Mucosa of descending colon (tissue), 3 donors: ENCODE data around the gene SLC6A13. TPM values are rescaled to one million over a fixed set of nuclear protein-coding genes. Genes with fewer than 3 reads are reported as not detected.

ENCODE experiments used
- ATAC-seq: fragments of 200-7000 bp; cut with Tn5 transposase; one replicate; pipeline ENCODE4 v1.9.1; 2020; ENCODE audit warnings: mild to moderate bottlenecking, moderate library complexity
- DNase-seq, 3 donors: peaks; one replicate each; pipeline ENCODE4 v3.0.0-alpha.2; 2020
- H3K36me3 ChIP-seq: fragments of 200-600 bp; one replicate; pipeline ENCODE4 v1.8.0; 2021; ENCODE audit warnings: low read depth, mild to moderate bottlenecking
- H3K4me1 ChIP-seq: fragments of 200-600 bp; one replicate; pipeline ENCODE4 v1.8.0; 2021; ENCODE audit warnings: low read depth, mild to moderate bottlenecking
- H3K4me3 ChIP-seq: fragments of 200-600 bp; one replicate; pipeline ENCODE4 v1.8.0; 2021; ENCODE audit warnings: mild to moderate bottlenecking
- H3K9me3 ChIP-seq: fragments of 200-600 bp; one replicate; pipeline ENCODE4 v1.8.0; 2021; ENCODE audit warnings: mild to moderate bottlenecking
- intact Hi-C, 2 donors: fragments of 100-400 bp; cut with DNase I in 1 of 2; cut with micrococcal nuclease in 1 of 2; formaldehyde crosslinking; loops; one replicate each; pipeline versions ENCODE4 v1.11.0 to v1.11.1; 2022; cut with DNase I, micrococcal nuclease
- total RNA-seq, 3 donors: library from RNA; stranded (reverse); fragmentation: NEBNext Ultra II Directional in 2 of 3; extraction: Animal tissue kit (Norgen Biotek cat#: 25700) in 2 of 3; gene quantifications; one replicate each; pipeline versions ENCODE4 v1.2.1 to v1.2.4, GENCODE V29; 2021 to 2023
- TF ChIP-seq, protein P1 (sequence below): fragments of 200-600 bp; IDR thresholded peaks from one replicate; pipeline ENCODE4 v1.8.0; 2022; ENCODE audit warnings: antibody characterized with exemption, mild to moderate bottlenecking
- donor health status: DM: no; HTN: no; CAD: no; lungs with moderate emphysema.
- donor health status: DM: no; HTN: no; CAD: no.
- donor health status: DM: no; HTN: yes; CAD: no.

SLC6A13 gene
- total RNA-seq, 3 donors from 2014 or later = not detected

DNA sequence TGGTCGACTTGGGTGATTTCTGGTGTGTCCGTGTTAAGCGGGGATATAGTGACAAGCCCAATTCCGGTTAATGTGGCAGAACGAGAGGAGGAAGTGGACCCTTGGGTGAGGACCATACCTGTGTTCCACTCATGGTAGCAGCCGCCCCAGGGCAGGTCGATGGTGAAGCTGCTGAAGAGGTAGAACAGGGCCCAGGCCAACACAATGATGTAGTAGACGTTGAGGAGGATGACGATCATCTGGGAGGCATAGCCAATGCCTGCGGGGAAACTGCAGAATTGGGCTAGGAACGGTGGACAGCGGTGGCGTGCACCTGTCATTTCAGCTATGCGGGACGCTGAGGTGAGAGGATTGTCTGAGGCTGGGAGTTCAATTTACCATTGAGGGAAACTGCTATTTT, 20.1 kb downstream of the SLC6A13 start:
- intact Hi-C loops = no loop called here
- Histone ChIP-seq H3K4me3 (no peak overlapping the region), H3K9me3 (peaks cover 10% of the 10 kb centered on the region), H3K36me3 (no peaks in the 10 kb centered on the region), H3K4me1 (no peaks in the 10 kb centered on the region)
- TF ChIP-seq, protein P1, sequence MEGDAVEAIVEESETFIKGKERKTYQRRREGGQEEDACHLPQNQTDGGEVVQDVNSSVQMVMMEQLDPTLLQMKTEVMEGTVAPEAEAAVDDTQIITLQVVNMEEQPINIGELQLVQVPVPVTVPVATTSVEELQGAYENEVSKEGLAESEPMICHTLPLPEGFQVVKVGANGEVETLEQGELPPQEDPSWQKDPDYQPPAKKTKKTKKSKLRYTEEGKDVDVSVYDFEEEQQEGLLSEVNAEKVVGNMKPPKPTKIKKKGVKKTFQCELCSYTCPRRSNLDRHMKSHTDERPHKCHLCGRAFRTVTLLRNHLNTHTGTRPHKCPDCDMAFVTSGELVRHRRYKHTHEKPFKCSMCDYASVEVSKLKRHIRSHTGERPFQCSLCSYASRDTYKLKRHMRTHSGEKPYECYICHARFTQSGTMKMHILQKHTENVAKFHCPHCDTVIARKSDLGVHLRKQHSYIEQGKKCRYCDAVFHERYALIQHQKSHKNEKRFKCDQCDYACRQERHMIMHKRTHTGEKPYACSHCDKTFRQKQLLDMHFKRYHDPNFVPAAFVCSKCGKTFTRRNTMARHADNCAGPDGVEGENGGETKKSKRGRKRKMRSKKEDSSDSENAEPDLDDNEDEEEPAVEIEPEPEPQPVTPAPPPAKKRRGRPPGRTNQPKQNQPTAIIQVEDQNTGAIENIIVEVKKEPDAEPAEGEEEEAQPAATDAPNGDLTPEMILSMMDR = no peak
- ATAC-seq = no peak
- no peak for DNase-seq

DNA sequence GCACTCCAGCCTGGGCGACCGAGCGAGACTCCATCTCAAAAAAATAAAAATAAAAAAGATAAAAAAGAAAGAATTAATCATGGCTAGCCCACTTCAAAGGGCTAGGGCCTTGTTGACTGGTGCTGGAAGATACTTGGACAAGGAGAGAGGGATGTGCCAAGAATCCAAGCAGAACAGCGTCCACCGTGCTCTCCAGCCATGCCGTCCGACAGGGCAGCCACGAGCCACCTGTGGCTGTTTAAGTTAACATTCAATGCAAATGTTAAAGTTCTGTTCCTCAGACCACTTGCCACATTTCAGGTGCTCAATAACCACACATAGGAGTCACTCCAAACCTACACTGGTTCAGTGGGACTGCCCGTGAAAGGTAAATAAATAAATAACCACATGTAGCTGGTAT, 21.4 kb downstream of the SLC6A13 start:
- intact Hi-C loops = no loop called here
- no peak for ATAC-seq
- no peaks in the 10 kb centered on the region for H3K4me1 ChIP-seq

DNA sequence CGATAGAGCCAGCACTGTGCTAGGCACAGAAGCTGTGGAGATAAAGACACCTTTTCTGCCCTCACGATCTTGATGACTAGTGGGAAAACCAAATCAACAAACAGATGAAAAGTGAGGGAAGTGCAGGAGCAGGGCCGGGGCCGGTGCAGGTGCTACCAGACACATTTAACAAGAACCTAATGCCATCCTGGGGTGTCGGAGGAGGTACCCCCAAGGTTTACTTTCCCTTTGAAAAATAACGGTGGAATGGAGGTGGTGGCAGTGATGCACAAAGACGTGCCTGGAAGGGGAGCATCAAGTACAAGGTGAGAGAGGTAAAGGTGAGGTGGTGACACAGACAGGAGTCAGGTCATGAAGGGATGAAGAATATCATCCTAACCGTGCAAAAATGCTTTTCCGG, 22.1 kb downstream of the SLC6A13 start:
- H3K4me3 ChIP-seq = no peak overlapping the region
- no peaks in the 10 kb centered on the region for H3K4me1 ChIP-seq
- no peaks in the 10 kb centered on the region for H3K36me3 ChIP-seq
- peaks cover 12% of the 10 kb centered on the region for H3K9me3 ChIP-seq
- TF ChIP-seq, protein P1 = no peak
- intact Hi-C loops = no loop called here
- DNase-seq (no peak), ATAC-seq (no peak)

More for the DNA sequence above, 21.4 kb downstream of the SLC6A13 start:
- TF ChIP-seq, protein P1 = no peak
- DNase-seq = no peak
- H3K4me3 ChIP-seq = no peak overlapping the region
- H3K36me3 ChIP-seq = no peaks in the 10 kb centered on the region
- peaks cover 6% of the 10 kb centered on the region for H3K9me3 ChIP-seq

DNA sequence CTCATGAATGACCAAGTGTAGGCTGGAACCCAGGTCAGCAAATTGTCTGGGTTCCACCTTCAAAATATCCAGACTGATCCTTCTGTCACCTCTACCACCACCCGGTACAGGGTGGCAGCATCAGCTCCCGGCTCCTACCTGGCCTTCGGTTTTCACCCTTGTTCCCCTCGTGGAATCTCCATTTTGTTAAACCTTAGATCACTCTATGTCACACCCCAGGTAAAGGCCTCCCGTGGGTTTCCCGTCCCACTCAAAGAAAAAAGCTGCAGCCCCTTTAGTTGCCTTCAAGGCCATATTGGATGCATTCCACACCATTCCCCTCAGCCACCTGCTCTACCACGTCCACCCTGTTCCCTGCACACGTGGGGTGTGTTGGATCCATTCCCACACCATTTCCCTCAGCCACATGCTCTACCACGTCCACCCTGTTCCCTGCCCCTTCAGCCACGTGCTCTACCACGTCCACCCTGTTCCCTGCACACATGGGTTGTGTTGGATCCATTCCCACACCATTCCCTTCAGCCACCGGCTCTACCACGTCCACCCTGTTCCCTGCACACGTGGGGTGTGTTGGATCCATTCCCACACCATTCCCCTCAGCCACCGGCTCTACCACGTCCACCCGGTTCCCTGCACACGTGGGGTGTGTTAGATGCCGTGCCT, 23.8 kb downstream of the SLC6A13 start:
- intact Hi-C loops = no loop called here
- ATAC-seq (no peak), DNase-seq (no peak)

DNA sequence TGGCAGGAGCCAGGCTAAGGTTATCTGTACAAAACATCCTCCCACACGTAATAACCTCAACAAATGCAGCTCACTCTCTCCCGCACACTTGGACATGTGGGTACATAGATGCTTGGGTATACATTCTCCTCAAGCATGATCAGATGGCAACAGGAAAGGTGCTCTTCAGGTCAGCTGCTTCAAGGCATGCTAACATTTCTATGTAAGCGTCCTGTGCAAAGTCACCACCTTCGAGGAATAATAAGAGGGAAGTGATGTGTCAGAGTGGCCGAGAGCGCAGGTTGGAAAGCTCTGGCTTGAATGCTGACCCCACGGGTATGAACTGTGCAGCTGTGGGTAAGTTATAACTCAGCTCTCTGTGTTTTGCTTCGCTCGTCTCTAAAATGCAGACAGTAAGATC, 24.5 kb downstream of the SLC6A13 start:
- TF ChIP-seq, protein P1 = no peak
- Histone ChIP-seq H3K36me3 (no peaks in the 10 kb centered on the region), H3K9me3 (peaks cover 19% of the 10 kb centered on the region), H3K4me3 (no peak overlapping the region), H3K4me1 (no peaks in the 10 kb centered on the region)
- intact Hi-C loops = no loop called here
- DNase-seq (no peak), ATAC-seq (no peak)

More for the DNA sequence above, 23.8 kb downstream of the SLC6A13 start:
- Histone ChIP-seq H3K4me3 (no peak overlapping the region), H3K36me3 (no peaks in the 10 kb centered on the region), H3K4me1 (no peaks in the 10 kb centered on the region), H3K9me3 (peaks cover 19% of the 10 kb centered on the region)
- TF ChIP-seq, protein P1 = no peak
